ENCODE measurements around the gene GAK. TPM values are rescaled to one million over a fixed set of nuclear protein-coding genes. Genes with fewer than 3 reads are reported as not detected.

GAK gene
- total and polyA plus RNA-seq, 2 of the 4 experiments (the other 2 are of a cell fraction), result 45.1 to 133 TPM

DNA sequence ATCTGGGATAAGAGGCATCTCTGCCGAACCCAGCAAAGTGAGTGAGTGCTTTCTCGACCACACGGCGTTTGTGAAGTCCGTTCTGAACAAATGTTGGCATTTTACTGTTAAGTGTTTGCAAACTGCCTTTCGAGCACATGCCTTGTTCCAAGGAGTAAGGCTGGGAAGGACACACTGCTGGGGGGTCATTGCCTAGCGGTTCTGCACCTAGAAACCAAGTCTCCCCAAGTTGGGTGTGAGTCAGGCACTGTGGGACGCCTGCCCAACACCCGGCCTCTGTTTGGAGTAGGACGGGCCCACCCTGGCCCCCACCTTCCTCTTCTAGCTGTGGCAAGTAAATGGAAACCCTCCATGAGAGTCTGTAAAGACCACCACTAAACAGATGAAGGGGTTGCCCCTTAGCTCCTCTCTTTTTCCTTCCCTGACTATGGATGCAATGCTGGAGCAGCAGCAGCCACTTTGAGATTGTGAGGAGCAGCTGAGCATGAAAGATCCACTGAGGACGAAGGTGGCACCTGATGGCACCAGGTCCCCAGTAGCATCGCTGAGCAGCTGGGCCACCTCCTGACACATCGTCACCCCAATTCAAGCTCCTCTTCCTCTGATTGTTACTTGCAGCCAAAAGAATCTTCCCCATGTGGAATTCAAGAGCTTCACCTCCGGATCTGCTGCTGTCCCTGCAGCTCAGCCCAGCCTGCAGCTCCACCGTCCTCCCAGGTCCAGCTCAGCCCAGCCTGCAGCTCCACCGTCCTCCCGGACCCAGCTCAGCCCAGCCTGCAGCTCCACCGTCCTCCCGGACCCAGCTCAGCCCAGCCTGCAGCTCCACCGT lies 112.5 kb downstream of the GAK start:
- Histone ChIP-seq H3K36me3 (ENCODE audit: control insufficient read depth, insufficient read depth, low read length) (no peaks in the 10 kb centered on the region), H4K8ac (ENCODE audit: low read depth in 2 of 2, low read length in 2 of 2) (no peak overlapping the region), H2AK9ac (replicated peaks; ENCODE audit: low read depth, low read length, poor library complexity) (no peak overlapping the region), H3K9me1 (ENCODE audit: insufficient read depth, low read length) (no peaks in the 10 kb centered on the region), H3K27me3 (ENCODE audit: control insufficient read depth, insufficient read depth, low read length) (peaks cover 78% of the 10 kb centered on the region), H3K18ac (ENCODE audit: low read depth, low read length) (no peak overlapping the region), H3K27ac (ENCODE audit: insufficient read depth, low read length) (no peak overlapping the region), H3K4me2 (ENCODE audit: low read depth, low read length) (no peak overlapping the region), H3K9ac (ENCODE audit: low read depth, low read length) (no peak overlapping the region), H2BK5ac (ENCODE audit: low read depth, low read length, poor library complexity, severe bottlenecking) (no peak overlapping the region), H2AK5ac (ENCODE audit: low read depth, low read length) (no peak overlapping the region), H4K20me1 (ENCODE audit: insufficient read depth, low read length) (no peaks in the 10 kb centered on the region; the same call in 1 of the 2 replicates), H3K4me1 (ENCODE audit: control insufficient read depth, insufficient read depth, low read length) (no peaks in the 10 kb centered on the region), H3K56ac (ENCODE audit: extremely low read depth, insufficient read depth, low read length) (no peak overlapping the region), H3K14ac (replicated peaks; ENCODE audit: low read depth, low read length) (no peak overlapping the region), H2BK15ac (ENCODE audit: low read depth, low read length) (no peak overlapping the region), H3K4me3 (ENCODE audit: insufficient read depth, low read depth, low read length) (no peak overlapping the region), H2AFZ (replicated peaks; ENCODE audit: low read length, poor library complexity) (no peak overlapping the region), H3K4ac (ENCODE audit: low read depth, low read length) (no peak overlapping the region), H3K9me3 (ENCODE audit: control insufficient read depth, insufficient read depth, low read length) (peaks cover 4% of the 10 kb centered on the region), H2BK20ac (ENCODE audit: low read depth, low read length) (no peak overlapping the region), H4K91ac (ENCODE audit: insufficient read depth, low read depth, low read length) (no peak overlapping the region), H2BK120ac (ENCODE audit: low read depth, low read length) (no peak overlapping the region), H3K79me1 (ENCODE audit: low read depth in 1 of 2, low read length in 2 of 2) (no peaks in the 10 kb centered on the region), H3K23ac (ENCODE audit: low read depth, low read length) (no peak overlapping the region), H4K5ac (ENCODE audit: low read depth, low read length) (no peak overlapping the region)
- intact Hi-C loops (cut with micrococcal nuclease) (no loop called here), in situ Hi-C loops (cut with MboI; ENCODE audit: low sequenced_read_pairs) (no loop called here), dilution Hi-C loops (cut with HindIII; ENCODE audit: low sequenced_read_pairs, unreplicated experiment) (no loop called here)
- TF ChIP-seq MXI1 (IDR thresholded peaks at IDR 0.05; ENCODE audit: borderline replicate concordance, low read depth, low read length), result no peak
- 52% methylated on average over 5 of the region's 20 CpGs; no CpG with 5 or more reads in 1 of the 2 experiments for WGBS, 2 experiments (ENCODE audit: extremely low coverage in 2 of 2, insufficient read length in 1 of 2)
- ChIA-PET POLR2A (ENCODE audit: unreplicated experiment) (no interaction called here), CTCF (no interaction called here)
- ATAC-seq (ENCODE audit: low read depth), result no peak
- BruUV-seq (replicated peaks), result no TSS peak
- DNase-seq, result no peak

All from IMR-90 (cell line).